WI38 (cell line): Measurements from ENCODE around the gene SNTN.

Experiments used
- H3K4me3 ChIP-seq: 2 replicates; pipeline ENCODE4 v1.5.1; 2011; ENCODE audit warnings: low read depth, mild to moderate bottlenecking, control low read depth, low read length
- CTCF ChIP-seq: IDR thresholded peaks from 2 replicates; pipeline ENCODE4 v1.5.1; 2012; ENCODE audit warnings: low read depth, mild to moderate bottlenecking, control low read depth, low read length

The SNTN gene

GRCh38 chr3:63670544-63670943, 18.1 kb downstream of the SNTN start:
- TF ChIP-seq CTCF = no peak
- no peak overlapping the region for H3K4me3 ChIP-seq

GRCh38 chr3:63673111-63673510, 20.6 kb downstream of the SNTN start:
- TF ChIP-seq CTCF = no peak
- no peak overlapping the region for H3K4me3 ChIP-seq

- no peak for TF ChIP-seq CTCF
- H3K4me3 ChIP-seq = no peak overlapping the region
Measured at GRCh38 chr3:63674586-63674985, 22.1 kb downstream of the SNTN start.

GRCh38 chr3:63679186-63679585, 26.7 kb downstream of the SNTN start:
- no peak overlapping the region for H3K4me3 ChIP-seq
- TF ChIP-seq CTCF = no peak

- H3K4me3 ChIP-seq = no peak overlapping the region
- TF ChIP-seq CTCF = no peak
Measured at GRCh38 chr3:63684081-63684480, 31.6 kb downstream of the SNTN start.

GRCh38 chr3:63685340-63685739, 32.9 kb downstream of the SNTN start:
- no peak overlapping the region for H3K4me3 ChIP-seq
- TF ChIP-seq CTCF = no peak

- no peak for TF ChIP-seq CTCF
- H3K4me3 ChIP-seq = no peak overlapping the region
Measured at GRCh38 chr3:63687278-63688225, 35.1 kb downstream of the SNTN start.
